ENCODE data around the gene PPP1R3C. TPM values are rescaled to one million over a fixed set of nuclear protein-coding genes. Genes with fewer than 3 reads are reported as not detected.

PPP1R3C gene
- total and polyA plus RNA-seq, 4 experiments from 2014 or later = not detected

DNA sequence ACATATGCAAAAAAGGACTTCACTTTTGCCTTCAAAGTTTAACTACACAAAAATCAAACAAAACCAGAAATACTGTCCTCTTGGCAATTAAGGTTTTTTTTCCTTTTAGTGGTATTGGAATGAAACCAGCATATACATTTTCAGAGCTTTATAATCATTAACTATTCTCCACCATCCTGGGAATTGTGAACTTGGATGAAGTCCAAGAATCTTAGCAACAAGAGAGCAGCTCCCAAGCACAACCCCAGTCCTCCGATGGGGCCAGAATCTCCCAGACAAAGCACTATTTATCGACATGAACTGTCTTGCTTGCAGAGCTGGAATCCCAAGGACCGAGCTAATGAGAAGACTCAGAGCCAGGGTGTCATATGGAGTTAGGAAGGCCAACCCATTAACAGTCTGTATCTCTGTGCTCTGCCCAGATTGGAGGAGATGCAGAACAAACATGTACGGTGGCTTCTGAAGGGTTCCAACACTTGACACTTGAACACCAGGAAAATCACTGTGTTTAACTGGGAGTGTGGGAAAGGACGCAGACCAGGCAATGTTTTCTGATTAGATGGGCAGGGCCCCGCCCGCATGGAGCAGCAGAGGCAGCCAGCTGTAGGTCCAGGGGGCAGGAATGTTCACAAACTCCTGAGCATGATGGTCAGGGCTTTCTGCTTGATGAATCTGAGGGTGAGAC is 35.5 kb downstream of the PPP1R3C start:
- no peak for DNase-seq
- Mint-ChIP-seq H3K36me3 (no peaks in the 10 kb centered on the region), H3K4me3 (no peak overlapping the region), H3K27ac (no peak overlapping the region), H3K9me3 (no peaks in the 10 kb centered on the region), H3K27me3 (peaks cover 7 to 12% of the 10 kb centered on the region in 2 donors), H3K4me1 (no peaks in the 10 kb centered on the region)
- ChIA-PET POLR2A (ENCODE audit: partially characterized antibody) (no interaction called here), CTCF (ENCODE audit: partially characterized antibody) (no interaction called here)
- Histone ChIP-seq H3K9me3 (ENCODE audit: control insufficient read depth in 1 of 2, low read length in 2 of 2) (no peaks in the 10 kb centered on the region), H3K36me3 (ENCODE audit: insufficient read depth, low read length) (no peaks in the 10 kb centered on the region), H3K4me3 (ENCODE audit: low read length in 2 of 2) (no peak overlapping the region), H3K27ac (ENCODE audit: low read depth, low read length) (no peak overlapping the region), H3K4me1 (ENCODE audit: insufficient read depth, low read length) (no peaks in the 10 kb centered on the region), H3K27me3 (ENCODE audit: insufficient read depth, low read length) (no peaks in the 10 kb centered on the region)
- intact Hi-C loops (cut with micrococcal nuclease) = no loop called here

DNA sequence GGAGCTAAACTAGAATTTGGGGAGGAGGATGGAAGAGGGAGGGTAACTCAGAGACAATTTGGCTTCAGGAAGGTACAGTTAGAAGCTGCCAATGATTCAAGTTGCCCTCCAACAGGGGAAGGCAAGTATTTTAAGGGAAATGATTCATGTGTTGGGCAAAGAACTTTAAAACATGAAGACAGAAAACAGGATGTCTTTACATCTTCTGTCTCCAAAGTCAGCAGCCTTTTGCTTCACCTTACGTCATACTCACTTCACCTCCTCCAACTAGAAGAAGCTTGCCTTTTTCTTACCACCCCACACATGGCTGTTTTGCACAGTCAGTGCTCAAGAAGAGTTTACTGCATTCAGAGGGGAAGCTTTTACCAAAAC is 36.1 kb downstream of the PPP1R3C start:
- Mint-ChIP-seq H3K27me3 (peaks cover 7 to 11% of the 10 kb centered on the region in 2 donors), H3K4me1 (no peaks in the 10 kb centered on the region), H3K36me3 (no peaks in the 10 kb centered on the region), H3K9me3 (no peaks in the 10 kb centered on the region), H3K4me3 (no peak overlapping the region), H3K27ac (no peak overlapping the region)
- Histone ChIP-seq H3K4me3 (ENCODE audit: low read length in 2 of 2) (no peak overlapping the region), H3K36me3 (ENCODE audit: insufficient read depth, low read length) (no peaks in the 10 kb centered on the region), H3K4me1 (ENCODE audit: insufficient read depth, low read length) (no peaks in the 10 kb centered on the region), H3K27me3 (ENCODE audit: insufficient read depth, low read length) (no peaks in the 10 kb centered on the region), H3K27ac (ENCODE audit: low read depth, low read length) (no peak overlapping the region), H3K9me3 (ENCODE audit: control insufficient read depth in 1 of 2, low read length in 2 of 2) (no peaks in the 10 kb centered on the region)
- no peak for DNase-seq
- intact Hi-C loops (cut with micrococcal nuclease) = no loop called here
- ChIA-PET CTCF (ENCODE audit: partially characterized antibody) (no interaction called here), POLR2A (ENCODE audit: partially characterized antibody) (no interaction called here)

DNA sequence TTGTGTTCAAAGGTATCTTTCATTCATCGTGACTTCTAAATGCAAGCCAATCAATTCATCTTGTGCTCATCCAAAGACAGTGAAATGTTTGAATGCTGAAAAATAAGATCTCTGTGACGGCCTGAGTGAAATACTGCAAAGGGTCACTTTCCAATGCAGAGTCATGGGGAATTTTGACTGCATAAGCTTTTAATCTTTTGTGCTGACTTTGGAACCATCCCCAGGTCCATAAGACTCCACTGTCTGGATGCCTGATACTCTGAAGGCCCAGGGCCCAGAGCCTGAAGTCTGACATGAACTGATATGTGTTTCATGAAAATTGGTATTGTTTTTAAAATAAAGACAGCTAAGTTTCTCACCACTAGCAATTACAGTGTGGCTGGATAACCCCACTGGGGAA is 39.0 kb downstream of the PPP1R3C start:
- Mint-ChIP-seq H3K27me3 (peaks cover 2 to 18% of the 10 kb centered on the region in 2 donors), H3K4me3 (no peak overlapping the region)
- POLR2A ChIA-PET (ENCODE audit: partially characterized antibody) = no interaction called here

DNA sequence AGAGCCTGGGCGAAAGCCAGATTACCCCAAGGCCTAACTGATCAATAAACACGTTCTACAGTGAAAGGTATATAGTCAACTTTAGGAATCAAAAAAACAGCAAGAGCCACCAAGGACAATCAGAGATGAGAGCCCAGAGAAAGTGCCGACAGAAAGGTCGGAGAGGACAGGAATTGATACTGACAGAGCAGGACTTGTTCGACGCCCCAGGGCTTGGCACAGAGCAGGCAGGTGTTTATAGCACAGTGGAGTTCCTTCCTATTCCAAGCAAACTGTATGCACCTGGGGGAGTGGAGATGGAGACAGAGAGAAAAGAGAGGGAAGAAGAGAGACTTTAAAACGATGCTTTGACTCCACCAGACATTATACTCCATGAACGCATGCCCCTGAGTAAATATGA is 39.5 kb downstream of the PPP1R3C start:
- no peaks in the 10 kb centered on the region for H3K9me3 Mint-ChIP-seq
- no peaks in the 10 kb centered on the region for H3K27me3 ChIP-seq (ENCODE audit: insufficient read depth, low read length)
- no peak overlapping the region for H3K27ac ChIP-seq (ENCODE audit: low read depth, low read length)
- H3K4me3 Mint-ChIP-seq = no peak overlapping the region
- POLR2A ChIA-PET (ENCODE audit: partially characterized antibody) = no interaction called here
- no peak overlapping the region for H3K27ac Mint-ChIP-seq
- H3K27me3 Mint-ChIP-seq = peaks cover 2 to 18% of the 10 kb centered on the region in 2 donors
- intact Hi-C loops (cut with micrococcal nuclease) = no loop called here
- no peaks in the 10 kb centered on the region for H3K4me1 Mint-ChIP-seq
- H3K36me3 ChIP-seq (ENCODE audit: insufficient read depth, low read length) = no peaks in the 10 kb centered on the region
- DNase-seq = no peak
- H3K4me1 ChIP-seq (ENCODE audit: insufficient read depth, low read length) = no peaks in the 10 kb centered on the region
- H3K36me3 Mint-ChIP-seq = no peaks in the 10 kb centered on the region
- no peak overlapping the region for H3K4me3 ChIP-seq (ENCODE audit: low read length in 2 of 2)
- no peaks in the 10 kb centered on the region for H3K9me3 ChIP-seq (ENCODE audit: control insufficient read depth in 1 of 2, low read length in 2 of 2)
- CTCF ChIA-PET (ENCODE audit: partially characterized antibody) = no interaction called here

More for the DNA sequence above, 39.0 kb downstream of the PPP1R3C start:
- H3K27me3 ChIP-seq (ENCODE audit: insufficient read depth, low read length) = no peaks in the 10 kb centered on the region
- Mint-ChIP-seq H3K4me1 (no peaks in the 10 kb centered on the region), H3K36me3 (no peaks in the 10 kb centered on the region), H3K9me3 (no peaks in the 10 kb centered on the region), H3K27ac (no peak overlapping the region)
- H3K36me3 ChIP-seq (ENCODE audit: insufficient read depth, low read length) = no peaks in the 10 kb centered on the region
- DNase-seq = no peak
- H3K4me1 ChIP-seq (ENCODE audit: insufficient read depth, low read length) = no peaks in the 10 kb centered on the region
- no peaks in the 10 kb centered on the region for H3K9me3 ChIP-seq (ENCODE audit: control insufficient read depth in 1 of 2, low read length in 2 of 2)
- H3K4me3 ChIP-seq (ENCODE audit: low read length in 2 of 2) = no peak overlapping the region
- intact Hi-C loops (cut with micrococcal nuclease) = no loop called here
- H3K27ac ChIP-seq (ENCODE audit: low read depth, low read length) = no peak overlapping the region
- CTCF ChIA-PET (ENCODE audit: partially characterized antibody) = no interaction called here

DNA sequence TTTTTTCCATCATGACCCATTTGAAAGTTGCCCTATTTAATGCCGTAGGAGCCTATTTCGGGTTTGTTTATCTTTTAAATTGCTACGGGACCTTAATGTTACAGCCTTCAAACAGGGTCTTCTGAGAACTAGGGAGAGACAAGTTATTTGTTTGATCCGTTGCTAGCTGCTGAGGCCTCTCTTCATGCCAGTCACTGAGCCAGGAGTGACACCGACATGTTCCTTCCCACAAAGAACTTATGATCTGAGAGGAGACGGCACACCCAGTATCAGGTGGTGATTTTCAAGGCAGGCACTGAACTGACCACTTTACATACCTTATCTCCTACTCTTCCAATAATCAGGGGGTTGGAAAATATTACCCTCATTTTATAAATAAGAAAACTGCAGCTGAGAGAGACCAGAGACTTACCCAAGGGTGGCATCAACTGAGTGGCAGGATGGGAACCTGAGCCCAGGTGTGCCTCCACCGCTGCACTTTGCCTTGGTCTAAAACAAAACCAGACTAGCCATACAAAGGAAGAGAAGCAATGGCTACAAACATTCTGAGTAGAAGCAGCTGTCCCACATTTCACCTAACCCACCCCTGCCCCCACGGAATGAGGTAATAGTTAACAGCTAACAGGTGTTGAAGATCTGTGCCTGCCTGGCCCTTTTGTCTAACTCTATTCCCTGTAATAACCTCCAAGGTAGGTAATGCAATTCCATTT is 40.5 kb downstream of the PPP1R3C start:
- H3K4me1 ChIP-seq (ENCODE audit: insufficient read depth, low read length) = no peaks in the 10 kb centered on the region
- no peak overlapping the region for H3K27ac ChIP-seq (ENCODE audit: low read depth, low read length)
- H3K27me3 ChIP-seq (ENCODE audit: insufficient read depth, low read length) = no peaks in the 10 kb centered on the region
- Mint-ChIP-seq H3K36me3 (no peaks in the 10 kb centered on the region), H3K27me3 (peaks cover 2 to 21% of the 10 kb centered on the region in 2 donors), H3K9me3 (no peaks in the 10 kb centered on the region), H3K4me1 (no peaks in the 10 kb centered on the region), H3K27ac (no peak overlapping the region), H3K4me3 (no peak overlapping the region)
- no peak for DNase-seq
- H3K4me3 ChIP-seq (ENCODE audit: low read length in 2 of 2) = no peak overlapping the region
- intact Hi-C loops (cut with micrococcal nuclease) = no loop called here
- POLR2A ChIA-PET (ENCODE audit: partially characterized antibody) = no interaction called here
- CTCF ChIA-PET (ENCODE audit: partially characterized antibody) = no interaction called here
- H3K36me3 ChIP-seq (ENCODE audit: insufficient read depth, low read length) = no peaks in the 10 kb centered on the region
- H3K9me3 ChIP-seq (ENCODE audit: control insufficient read depth in 1 of 2, low read length in 2 of 2) = no peaks in the 10 kb centered on the region

DNA sequence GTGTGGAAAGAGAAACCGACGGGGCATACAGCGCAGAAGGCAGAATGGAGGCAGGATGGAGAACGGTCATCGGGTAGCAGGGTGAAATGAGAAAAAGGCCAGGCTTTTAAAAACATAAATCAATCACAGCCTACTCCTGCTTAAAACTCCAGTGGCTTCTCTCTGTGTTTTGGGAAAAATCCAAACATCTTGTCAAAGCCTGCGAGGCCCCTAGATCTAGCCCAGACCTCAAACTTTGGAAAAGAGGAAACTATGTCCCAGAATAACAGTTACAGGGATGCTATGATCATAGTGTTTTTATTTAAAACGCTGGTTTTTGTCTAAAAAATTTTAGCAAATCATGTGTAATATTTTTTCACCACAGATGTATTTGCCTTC is 41.1 kb downstream of the PPP1R3C start:
- Mint-ChIP-seq H3K9me3 (no peaks in the 10 kb centered on the region), H3K4me3 (no peak overlapping the region), H3K27me3 (peaks cover 2 to 21% of the 10 kb centered on the region in 2 donors), H3K4me1 (no peaks in the 10 kb centered on the region), H3K36me3 (no peaks in the 10 kb centered on the region), H3K27ac (no peak overlapping the region)
- H3K27ac ChIP-seq (ENCODE audit: low read depth, low read length) = no peak overlapping the region
- H3K27me3 ChIP-seq (ENCODE audit: insufficient read depth, low read length) = no peaks in the 10 kb centered on the region
- no peaks in the 10 kb centered on the region for H3K9me3 ChIP-seq (ENCODE audit: control insufficient read depth in 1 of 2, low read length in 2 of 2)
- no peak for DNase-seq
- CTCF ChIA-PET (ENCODE audit: partially characterized antibody) = no interaction called here
- no peak overlapping the region for H3K4me3 ChIP-seq (ENCODE audit: low read length in 2 of 2)
- intact Hi-C loops (cut with micrococcal nuclease) = no loop called here
- no peaks in the 10 kb centered on the region for H3K36me3 ChIP-seq (ENCODE audit: insufficient read depth, low read length)
- H3K4me1 ChIP-seq (ENCODE audit: insufficient read depth, low read length) = no peaks in the 10 kb centered on the region
- POLR2A ChIA-PET (ENCODE audit: partially characterized antibody) = no interaction called here

DNA sequence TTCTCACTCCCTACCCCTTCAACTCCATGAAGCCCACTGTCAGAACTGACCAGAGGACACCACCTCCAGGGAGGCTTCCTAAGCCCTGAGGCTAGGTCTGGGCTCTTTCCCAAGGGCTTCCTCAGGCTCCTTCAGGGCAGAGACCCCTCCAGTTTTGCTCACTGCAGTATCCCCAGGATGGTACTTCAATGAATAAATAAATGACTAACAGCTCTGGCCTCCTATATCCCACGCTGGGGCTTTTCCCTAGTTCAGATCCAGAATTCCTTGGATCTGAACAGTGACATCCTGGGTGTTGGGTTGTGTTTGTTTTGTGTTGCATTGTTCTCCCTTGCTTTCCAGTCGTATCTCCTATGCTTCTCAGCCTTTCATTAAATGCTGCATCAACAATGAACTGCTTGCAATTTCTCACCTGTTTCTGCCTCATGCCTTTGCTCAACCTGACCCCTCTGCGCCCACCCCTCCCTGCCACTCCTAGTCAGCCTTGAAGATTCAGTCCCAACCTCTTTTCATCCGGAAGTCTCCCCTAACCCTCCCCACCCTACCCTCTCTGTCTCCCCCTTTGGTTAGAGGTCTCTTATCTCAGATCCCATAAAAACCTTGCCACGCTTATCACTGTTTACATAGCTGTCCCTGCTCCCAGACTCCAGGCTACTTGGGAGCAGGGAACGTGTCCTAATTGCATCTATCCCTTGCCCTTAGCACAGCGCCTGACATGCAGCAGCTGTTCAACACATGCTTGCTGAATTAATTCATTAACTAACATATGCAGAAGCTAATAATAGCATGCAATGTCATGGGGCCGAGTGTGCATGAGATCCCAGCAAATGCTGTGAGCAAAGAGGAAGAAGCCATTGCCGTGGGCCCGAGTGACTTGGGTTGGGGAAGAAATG is 41.7 kb downstream of the PPP1R3C start:
- Histone ChIP-seq H3K9me3 (ENCODE audit: control insufficient read depth in 1 of 2, low read length in 2 of 2) (no peaks in the 10 kb centered on the region), H3K27ac (ENCODE audit: low read depth, low read length) (no peak overlapping the region), H3K36me3 (ENCODE audit: insufficient read depth, low read length) (no peaks in the 10 kb centered on the region), H3K4me1 (ENCODE audit: insufficient read depth, low read length) (no peaks in the 10 kb centered on the region), H3K27me3 (ENCODE audit: insufficient read depth, low read length) (no peaks in the 10 kb centered on the region), H3K4me3 (ENCODE audit: low read length in 2 of 2) (no peak overlapping the region)
- H3K27me3 Mint-ChIP-seq = peaks cover 4 to 26% of the 10 kb centered on the region in 2 donors
- intact Hi-C loops (cut with micrococcal nuclease) = no loop called here
- ChIA-PET CTCF (ENCODE audit: partially characterized antibody) (no interaction called here), POLR2A (ENCODE audit: partially characterized antibody) (no interaction called here)
- no peak overlapping the region for H3K4me3 Mint-ChIP-seq
- no peak for DNase-seq
- H3K27ac Mint-ChIP-seq = no peak overlapping the region
- no peaks in the 10 kb centered on the region for H3K4me1 Mint-ChIP-seq
- no peaks in the 10 kb centered on the region for H3K36me3 Mint-ChIP-seq
- no peaks in the 10 kb centered on the region for H3K9me3 Mint-ChIP-seq

All from CD4-positive, alpha-beta memory T cell (primary cell).